ENCODE measurements around the gene CCDC148.
"Not testable (repeated sequence)": the region's sequence is repeated elsewhere in the genome, so short reads cannot be mapped to it uniquely, and the experiment has no call there.

The CCDC148 gene

DNA sequence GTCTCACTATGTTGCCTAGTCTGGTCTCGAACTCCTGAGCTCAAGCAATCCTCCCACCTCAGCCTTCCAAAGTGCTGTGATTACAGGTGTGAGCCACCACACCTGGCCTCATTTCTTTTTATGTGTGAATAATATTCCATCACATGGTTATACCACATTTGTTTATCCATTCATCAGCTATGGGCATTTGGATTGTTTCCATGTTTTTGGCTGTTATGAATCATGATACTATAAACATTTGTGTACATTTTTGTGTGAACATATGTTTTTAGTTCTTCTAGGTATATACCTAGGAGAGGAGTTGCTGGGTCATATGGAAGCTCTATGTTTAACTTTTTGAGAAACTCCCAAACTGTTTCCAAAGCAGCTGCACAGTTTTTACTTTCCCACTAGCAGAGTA is 24.6 kb upstream of the CCDC148 start:
- no peak for DNase-seq

DNA sequence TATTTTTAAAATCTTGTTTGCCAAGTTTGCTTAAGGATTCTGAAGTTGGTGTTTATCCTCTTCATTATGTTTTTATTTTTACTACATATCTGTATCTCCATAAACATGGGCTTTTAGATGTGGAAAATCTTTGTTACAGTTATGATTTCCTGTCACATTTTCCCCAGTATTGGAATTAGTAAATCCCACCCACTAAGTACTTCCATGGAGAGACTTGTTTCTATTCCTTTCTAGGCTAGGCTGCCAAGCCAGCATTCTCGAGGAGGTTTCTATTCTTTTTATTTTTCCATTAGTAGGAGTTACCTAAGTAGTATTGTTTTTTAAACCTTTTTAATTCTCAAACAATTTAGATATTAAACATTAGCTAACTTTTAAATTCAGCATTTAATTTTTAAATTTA is 22.3 kb upstream of the CCDC148 start:
- DNase-seq = no peak

DNA sequence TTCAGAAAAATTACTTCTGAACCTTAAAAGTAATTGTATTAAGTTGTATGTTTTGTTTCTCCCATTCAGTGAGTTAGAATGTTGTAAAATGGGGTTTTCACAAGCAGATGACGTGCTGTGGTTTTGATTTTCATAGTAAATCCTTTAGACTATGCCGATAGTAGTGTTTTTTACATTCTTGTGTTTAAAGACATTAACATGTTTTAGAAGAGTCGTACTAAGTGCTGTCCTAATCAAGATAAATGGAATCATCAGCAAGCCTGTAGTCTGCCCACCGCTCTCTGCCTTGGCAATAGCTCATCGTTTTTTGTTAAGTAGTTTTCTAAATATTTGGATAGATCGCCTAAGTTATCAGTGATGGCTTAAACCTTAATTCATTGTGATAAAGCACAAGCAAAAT is 21.7 kb upstream of the CCDC148 start:
- DNase-seq = no peak

DNA sequence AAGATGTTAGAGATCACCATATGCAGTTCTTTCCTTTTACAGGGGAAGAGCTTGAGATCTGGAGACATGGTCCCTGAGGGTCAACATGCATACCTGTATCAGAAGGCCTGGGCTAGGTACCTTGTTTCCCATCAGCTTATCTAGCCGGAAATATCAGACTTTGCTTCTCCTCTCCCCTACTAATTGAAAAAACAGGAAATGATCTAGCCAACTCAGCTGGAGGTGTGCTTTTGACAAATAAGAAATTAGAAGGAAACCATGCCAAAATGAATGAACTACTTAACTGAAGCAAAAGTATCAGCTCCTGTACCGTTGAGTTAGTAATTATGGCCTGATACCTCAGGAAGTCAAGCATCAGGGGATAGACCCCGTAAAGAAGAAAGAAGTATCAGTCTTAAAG is 20.6 kb upstream of the CCDC148 start:
- no peak for DNase-seq

DNA sequence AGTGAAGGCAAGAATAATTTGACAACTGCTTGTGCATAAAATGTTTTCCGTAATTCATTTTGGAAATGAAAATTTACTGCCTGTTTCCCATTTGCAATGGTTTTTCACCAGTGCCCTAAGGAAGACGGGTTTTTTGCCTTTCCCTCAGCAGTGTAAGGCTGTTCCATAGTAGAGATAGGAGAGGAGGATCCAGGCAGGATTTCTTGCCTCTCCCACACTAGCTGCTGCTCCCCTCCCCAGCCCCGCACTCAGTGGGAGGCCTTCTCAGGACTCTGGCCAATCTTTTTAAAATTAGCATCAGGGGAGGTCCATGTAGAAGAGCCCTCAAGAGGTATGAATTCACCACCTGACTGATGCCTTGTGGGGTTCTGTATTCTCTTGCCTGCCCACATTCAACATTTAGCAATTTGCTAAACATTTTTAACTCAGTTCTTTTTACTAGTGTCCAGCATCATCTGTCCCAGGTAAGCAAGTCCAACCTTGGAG is 18.0 kb upstream of the CCDC148 start:
- not testable (repeated sequence) for DNase-seq

DNA sequence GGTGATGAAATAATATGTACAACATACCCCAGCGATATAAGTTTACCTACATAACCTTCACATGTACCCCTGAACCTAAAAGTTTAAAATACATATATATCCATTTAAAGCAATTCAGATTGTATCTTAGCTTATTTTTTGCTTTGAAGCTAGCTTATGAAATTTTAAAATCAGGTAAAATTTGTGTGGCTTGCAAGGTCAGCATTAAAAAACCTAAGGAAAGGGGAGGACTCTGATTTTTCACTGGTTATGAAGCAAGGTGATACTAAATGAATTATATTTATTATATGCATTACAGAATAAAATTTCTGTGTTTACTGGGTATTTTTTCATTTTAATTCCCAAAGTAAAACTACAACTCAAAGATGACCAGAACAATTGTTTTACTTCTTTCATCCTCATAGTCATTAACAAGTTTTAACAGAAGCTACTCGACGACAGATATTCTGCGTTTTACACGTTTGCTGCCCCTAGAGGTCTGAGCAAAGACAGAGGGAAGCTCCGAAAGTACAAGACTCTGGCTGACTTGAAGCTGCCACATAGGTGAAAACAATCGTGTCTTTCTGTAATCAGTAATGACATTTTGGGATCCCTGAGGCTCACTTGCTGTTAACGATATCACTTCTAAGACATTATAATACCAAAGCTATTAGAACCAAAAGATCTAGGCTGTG is 17.3 kb upstream of the CCDC148 start:
- DNase-seq = no peak

DNA sequence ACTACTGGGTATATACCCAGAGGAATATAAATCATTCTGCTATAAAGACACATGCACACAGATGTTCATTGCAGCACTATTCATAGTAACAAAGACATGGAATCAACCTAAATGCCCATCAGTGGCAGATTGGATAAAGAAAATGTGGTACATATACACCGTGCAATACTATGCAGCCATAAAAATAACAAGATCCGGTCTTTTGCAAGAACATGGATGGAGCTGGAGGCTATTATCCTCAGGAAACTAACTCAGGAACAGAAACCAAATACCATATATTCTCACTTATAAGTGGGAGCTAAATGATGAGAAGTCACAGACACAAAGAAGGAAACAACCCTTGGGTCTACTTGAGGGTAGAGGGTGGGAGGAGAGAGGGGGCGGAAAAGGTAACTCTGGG is 16.7 kb upstream of the CCDC148 start:
- DNase-seq = not testable (repeated sequence)

DNA sequence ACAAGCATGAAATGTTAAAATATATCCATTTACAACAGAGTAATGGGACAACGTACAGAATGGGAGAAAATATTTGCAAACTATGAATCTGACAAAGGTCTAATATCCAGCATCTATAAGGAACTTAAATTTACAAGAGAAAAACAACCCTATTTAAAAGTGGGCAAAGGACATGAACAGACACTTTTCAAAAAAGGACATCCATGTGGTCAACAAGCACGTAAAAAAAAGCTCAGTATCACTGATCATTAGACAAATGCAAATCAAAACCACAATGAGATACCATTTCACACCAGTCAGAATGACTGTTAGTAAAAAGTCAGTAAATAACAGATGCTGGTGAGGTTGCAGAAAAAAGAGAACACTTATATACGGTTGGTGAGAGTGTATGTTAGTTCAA is 16.3 kb upstream of the CCDC148 start:
- not testable (repeated sequence) for DNase-seq

DNA sequence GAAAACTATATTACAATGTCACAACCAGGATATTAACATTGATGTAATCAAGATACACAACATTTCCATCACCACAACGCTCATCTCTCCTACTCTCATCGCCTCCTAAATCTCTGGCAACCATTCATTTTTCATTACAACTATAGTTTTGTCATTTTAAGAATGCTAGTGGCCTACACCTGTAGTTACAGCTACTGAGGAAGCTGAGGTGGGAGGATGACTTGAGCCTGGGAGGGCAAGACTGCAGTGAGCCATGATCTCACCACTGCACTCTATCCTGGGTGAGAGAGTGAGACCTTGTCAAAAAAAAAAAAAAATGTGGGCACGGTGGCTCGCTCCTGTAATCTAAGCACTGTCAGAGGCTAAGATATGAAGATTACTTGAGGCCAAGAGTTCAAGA is 10.7 kb upstream of the CCDC148 start:
- DNase-seq = no peak

DNA sequence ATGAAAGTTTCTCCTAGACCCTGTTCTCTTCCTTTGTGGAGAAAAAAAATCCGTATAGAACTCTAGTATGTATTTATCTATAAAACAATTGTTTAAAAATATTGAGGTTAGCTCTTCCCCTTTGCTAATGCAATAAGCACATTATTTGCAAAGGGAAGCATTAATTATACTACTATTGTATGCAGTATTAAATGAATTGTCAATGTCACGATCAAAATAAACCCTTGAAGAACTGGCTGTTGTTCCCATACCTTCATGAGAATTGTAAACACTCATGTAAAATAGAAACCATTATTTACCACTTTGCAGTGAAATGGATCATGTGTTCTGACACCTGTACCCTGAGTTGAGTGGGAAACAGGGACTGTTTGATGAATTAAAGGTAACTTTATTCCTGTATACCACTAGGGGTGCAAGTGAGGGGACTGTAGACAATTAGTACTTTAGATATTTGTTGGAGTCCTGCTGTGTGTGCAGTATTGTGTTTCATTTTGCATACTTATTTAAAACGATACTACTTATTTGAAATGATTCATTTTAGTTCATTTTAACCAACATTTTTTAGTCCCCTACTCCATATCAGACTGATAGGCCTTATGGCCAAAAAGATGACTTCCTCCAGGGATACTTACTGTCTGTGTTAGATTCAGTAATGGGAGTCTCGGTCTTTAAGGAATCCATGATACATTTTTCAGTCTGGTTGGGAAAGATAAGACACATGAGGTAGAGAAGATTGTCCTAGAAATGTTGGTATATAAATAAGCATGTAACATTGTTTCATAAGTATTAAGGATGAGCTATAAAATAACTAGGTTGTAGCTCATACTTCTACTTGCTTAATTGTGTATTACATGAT is 8.1 kb upstream of the CCDC148 start:
- DNase-seq = no peak

DNA sequence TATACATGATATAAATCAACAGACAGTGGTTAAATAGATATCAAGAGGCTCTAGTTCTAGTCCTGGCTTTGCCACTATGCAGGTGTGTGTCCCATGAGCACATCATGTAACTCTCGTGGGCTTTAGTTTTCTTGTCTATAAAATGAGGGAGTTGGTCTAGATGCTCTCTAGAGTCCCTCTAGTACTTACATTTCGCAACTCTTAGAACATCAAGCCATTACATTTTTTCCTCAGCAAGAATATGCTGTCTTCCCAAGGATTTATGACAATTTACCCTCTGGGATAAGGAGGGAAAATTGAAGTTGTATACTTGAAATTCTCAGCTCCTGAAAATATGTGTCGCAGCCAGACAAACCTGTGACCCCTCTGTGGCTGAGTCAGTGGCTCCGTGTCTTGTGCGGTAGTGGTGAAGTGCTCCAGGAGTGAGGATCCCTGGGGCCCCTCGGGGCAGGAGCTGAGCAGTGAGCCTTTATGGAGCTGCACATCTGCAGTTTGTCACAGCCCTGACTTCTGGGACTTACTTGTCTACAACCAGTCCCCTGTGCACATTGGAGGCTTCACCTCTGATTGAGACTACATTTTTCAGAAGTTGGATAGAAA is 7.0 kb upstream of the CCDC148 start:
- no peak for DNase-seq

DNA sequence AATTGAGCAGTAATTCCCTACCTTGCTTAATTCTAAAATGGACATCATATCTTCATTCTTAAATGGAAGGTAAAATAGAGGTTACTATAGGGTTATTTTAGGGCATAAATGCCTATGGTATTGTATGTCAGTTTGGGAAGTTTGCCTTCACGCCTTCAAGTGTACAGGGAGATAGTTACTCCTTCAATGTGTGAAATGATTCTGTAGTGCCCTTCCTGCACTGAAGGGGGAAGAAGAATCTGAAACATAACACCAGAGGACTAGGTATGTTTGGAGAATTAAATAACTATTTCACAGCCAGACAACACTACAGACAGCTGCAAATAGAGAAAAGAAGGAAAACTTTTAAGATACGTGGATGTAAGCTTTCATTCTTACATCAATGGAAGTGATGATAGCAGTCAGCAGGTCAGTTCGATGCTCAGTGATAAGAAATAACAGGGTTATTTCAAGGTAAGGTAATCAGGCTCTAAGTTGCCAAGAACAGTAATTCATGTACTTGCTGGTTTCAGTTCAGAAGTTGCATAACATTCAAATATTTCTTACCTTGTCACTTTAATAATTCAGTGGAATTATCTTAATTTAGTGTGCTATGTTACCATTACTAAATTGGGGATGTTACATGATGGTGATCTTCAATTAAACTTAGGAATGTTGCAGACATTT is 4.2 kb upstream of the CCDC148 start:
- no peak for DNase-seq

DNA sequence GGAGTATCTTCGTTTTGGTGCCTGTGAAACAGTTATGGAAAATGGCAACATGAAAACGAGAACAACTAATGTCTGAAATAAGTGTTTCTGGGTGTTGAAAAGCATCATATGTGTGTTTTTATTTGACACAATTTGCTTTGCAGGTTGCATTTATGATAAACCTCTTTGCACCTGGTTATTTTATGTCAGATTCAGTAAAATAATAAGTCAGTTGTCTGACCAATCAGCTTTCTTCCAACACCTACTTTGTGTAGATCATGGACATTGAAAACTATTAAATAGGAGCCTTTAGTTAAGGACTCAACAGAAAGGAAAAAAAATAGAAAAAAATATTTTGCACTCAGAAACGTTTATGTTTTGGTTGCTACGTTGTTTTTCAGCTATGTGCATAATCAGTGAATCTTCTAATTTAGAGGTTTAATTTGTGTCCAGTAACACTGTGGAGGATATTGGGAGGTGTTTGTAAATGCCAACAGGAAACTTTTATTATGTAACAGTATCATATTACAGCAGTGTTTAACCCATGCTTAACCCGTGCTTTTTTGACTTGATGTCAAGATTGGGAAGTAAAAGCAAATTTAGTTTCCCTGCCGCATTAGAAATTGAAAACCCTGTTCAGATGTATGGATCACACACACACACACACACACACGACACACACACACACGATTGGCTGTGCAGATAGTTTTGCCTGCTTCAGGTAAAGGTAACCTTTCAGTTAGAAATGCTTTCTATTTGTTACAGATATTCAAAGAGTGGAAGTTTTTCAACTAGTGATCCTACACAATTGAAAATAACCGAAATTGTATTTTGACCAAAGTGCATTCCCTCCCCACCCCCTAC is 2.8 kb upstream of the CCDC148 start:
- no peak for DNase-seq

DNA sequence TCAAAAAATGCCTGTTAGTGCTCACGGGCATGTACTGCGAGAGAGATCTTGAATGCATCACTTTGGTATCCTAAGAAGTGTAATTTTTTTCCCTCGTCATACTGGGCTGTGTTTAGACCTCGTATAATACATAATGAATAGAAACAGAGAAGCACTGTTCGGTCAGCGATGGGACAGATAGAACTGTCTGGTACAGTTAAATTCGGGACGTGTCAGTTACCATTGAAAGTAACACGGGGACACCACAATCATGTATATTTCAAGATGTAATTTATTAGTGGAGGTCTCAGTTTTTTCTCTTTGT is 2.0 kb upstream of the CCDC148 start:
- DNase-seq = no peak

DNA sequence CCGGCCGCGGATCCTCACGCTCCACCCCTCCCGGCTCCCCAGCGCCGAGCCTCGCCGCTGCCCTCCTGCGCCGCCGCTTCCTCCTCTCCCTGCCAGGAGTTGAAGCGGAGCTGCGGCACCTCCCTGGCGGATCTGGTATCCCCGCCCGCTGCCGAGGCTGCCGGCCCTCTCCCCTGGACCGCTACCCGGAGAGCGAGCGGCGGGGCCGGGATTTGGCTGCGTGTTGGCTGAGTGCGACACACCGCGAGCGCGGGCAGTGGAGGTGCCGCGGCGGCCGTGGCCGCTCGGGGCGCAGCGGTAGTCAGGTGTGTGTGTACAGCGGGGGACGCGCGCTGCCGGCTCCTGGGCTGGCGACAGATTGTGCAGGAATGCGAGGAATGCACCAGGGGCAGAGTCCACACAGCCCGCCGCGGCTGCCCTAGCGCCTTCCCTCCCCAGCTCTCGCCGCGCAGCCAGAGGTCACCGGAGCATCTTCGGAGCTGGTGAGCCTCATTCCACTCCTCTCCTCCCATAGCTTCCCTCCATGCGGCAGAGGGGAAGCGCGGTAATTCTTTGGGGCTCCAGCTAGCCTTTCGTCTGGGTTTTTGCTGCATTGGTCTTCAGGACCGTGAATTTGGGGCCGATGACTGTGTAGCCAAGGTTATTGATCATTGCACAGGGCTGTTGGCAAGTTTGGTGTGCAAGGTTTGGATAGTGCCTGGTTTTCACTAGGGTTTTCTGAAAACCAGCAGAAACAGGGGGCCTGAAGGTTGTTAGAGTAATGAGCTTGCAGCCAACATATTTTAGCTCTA is 1.5 kb upstream of the CCDC148 start:
- DNase-seq = peak; percentile 46

DNA sequence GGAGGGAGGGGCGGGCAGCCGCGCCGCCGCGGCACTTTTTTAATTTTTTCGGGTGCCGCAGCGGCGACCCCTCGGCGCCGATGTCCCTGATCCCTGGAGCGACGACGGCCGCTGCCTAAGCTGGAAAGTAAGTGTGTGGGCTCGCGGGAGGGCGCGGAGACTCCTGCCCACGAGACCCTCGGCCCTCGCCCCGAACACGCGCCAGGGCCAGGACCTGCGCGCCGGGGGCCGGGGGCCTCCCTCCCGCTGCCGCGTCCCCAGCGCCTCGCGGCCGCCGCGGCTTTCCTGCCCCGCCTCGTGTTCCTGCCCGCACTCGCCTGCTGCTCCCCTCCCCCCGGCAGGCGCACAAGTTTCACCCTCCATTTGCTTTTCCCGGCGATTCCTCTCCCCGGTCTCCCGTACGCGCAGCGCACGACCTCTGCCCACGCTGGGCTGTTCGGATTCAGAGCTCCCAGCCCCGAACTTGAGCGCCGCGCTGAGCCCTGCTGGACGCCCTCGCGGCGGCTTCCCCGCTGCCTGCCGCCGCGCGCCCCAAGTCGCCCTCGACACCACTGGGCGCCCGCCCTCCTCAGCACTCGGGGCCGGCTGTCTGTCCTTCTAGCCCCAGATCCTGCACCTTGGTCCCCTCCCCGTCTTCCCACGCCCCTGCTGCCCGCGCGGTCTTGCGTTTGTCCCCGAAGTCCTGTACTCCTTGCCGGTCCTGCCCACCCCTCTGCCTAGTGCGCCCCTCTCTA is 706 bp upstream of the CCDC148 start:
- peak; percentile 35 for DNase-seq

DNA sequence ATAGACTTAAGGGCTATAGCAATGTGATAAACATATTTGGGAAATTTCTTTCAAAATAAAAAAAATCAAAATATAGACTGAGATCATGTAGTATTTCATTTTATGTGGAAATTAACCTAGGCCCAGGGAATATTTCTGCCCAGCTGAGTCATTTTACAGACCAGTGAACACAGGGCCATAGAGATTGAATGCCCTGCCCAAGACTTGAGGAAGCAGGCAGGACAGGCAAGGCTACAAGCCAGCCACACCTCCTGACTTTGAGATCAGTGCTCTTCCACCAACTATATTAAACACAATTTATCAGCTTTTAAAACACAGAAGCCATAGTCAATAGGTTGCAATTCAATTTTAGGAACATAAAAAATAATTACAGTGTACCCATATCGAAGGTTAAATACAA is 12.9 kb downstream of the CCDC148 start:
- no peak for DNase-seq

DNA sequence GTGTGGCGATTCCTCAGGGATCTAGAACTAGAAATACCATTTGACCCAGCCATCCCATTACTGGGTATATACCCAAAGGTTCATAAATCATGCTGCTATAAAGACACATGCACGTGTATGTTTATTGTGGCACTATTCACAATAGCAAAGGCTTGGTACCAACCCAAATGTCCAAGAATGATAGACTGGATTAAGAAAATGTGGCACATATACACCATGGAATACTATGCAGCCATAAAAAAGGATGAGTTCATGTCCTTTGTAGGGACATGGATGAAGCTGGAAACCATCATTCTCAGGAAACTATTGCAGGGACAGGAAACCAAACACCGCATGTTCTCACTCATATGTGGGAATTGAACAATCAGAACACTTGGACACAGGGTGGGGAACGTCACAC is 17.5 kb downstream of the CCDC148 start:
- not testable (repeated sequence) for DNase-seq

DNA sequence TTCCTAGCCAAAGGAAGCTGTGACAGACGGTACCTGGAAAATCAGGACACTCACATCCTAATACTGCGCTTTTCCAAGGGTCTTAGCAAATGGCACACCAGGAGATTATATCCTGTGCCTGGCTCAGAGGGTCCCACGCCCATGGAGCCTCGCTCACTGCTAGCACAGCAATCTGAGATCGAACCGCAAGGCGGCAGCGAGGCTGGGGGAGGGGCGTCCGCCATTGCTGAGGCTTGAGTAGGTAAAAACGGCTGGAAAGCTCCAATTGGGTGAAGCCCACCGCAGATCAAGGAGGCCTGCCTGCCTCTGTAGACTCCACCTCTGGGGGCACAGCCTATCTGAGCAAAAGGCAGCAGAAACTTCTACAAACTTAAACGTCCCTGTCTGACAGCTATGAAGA is 22.8 kb downstream of the CCDC148 start:
- not testable (repeated sequence) for DNase-seq

DNA sequence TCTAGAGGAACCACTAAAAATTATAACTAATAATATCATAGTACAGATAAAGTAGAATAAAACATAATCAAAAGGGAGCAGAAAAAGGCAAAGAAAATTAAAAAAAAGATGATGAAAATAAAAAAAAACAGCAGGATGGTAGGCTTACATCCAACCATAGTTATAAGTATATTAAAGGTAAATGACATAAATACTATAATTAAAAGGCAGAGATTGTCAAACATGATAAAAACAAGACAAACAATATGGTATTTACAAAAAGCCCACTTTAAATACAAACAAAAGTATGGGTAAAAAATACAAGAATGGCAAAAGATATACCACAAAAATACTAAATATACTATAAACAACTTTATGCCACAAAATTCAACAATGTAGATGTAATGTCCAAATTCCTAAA is 24.4 kb downstream of the CCDC148 start:
- DNase-seq = no peak

DNA sequence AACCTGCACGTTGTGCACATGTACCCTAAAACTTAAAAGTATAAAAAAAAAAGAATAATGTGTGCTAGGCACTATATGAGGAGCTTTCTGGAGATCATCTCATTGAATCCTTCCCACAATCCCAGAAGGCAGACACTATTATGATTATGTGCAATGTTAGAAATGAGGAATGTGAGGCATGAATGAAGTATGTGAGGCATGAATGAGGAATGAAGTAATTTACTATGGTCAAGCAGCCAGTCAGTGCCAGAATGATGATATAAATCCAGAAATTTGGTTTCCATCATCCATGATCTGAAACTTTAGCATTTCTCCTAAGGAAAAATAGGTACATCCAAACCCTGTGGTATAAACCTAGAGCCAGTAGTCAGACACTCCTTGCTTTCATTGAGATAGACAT is 42.0 kb downstream of the CCDC148 start:
- DNase-seq = no peak
